Islet precursor cell (in vitro differentiated cells): ENCODE measurements around the gene REG4.
"Not testable (repeated sequence)": the region's sequence is repeated elsewhere in the genome, so short reads cannot be mapped to it uniquely, and the experiment has no call there.

Experiments
- DNase-seq: peaks from one replicate; pipeline ENCODE4 v3.0.0-alpha.2; 2018

Gene REG4

DNA sequence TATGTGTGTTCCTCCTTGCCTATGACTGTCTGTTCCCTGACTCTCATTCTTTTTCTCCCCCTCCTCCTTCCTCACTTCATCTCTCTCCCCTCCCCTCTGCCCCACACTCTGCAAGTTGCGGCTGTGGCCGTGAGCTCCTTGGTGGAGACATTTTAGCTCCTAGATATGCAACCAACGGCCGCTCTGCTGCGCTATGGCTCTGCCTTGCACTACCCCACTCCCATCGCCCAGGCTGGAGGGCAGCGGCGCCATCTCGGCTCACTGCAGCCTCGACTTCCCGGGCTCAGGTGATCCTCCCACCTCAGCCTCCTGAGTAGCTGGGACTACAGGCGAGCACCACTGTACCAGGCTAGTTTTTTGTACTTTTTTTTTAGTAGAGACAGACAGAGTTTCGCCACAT, 5.5 kb downstream of the REG4 start:
- no peak for DNase-seq

- DNase-seq = no peak
Observed at GRCh38 chr1:119805247-119805646, 6.0 kb downstream of the REG4 start.

- DNase-seq = no peak
Observed at GRCh38 chr1:119799599-119800177, 11.6 kb downstream of the REG4 start.

DNA sequence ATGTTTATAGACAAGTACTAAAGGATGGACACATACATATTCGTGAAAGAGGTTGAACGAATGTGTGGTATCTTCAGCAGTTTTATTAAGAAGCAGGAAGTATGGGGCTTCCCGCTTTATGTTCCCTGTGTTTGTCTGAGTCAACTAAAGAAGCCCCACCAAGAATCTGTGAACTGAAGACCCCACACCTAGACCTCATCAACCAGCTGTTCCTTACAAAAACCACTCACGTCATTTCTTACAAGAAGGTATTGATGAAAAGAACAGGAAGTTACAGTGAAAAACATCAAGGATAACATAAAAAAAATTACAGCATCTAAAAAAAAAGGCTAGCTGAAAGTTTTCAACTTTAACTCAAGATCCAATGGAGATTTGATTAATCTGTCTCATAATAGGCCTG, 12.3 kb downstream of the REG4 start:
- no peak for DNase-seq

DNA sequence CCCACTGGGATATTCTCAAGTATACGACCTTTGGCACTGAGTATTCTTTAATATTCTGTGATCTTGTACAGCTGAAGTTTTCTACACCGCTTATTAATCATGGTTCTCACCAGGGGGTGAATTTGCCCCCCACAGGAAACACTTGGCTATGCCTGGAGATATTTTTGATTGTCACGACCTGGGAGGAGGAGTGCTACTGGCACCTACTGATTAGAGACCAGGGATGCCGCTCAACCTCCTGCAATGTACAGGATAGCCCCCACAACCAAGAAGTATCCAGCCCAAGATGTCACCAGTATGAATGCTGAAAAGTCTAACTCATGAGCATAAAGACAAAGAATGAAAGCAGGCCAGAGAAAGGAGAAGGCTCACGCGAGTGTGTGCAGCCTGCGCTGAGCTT, 13.7 kb downstream of the REG4 start:
- no peak for DNase-seq

- no peak for DNase-seq
Observed at GRCh38 chr1:119797162-119797561, 14.1 kb downstream of the REG4 start.

DNA sequence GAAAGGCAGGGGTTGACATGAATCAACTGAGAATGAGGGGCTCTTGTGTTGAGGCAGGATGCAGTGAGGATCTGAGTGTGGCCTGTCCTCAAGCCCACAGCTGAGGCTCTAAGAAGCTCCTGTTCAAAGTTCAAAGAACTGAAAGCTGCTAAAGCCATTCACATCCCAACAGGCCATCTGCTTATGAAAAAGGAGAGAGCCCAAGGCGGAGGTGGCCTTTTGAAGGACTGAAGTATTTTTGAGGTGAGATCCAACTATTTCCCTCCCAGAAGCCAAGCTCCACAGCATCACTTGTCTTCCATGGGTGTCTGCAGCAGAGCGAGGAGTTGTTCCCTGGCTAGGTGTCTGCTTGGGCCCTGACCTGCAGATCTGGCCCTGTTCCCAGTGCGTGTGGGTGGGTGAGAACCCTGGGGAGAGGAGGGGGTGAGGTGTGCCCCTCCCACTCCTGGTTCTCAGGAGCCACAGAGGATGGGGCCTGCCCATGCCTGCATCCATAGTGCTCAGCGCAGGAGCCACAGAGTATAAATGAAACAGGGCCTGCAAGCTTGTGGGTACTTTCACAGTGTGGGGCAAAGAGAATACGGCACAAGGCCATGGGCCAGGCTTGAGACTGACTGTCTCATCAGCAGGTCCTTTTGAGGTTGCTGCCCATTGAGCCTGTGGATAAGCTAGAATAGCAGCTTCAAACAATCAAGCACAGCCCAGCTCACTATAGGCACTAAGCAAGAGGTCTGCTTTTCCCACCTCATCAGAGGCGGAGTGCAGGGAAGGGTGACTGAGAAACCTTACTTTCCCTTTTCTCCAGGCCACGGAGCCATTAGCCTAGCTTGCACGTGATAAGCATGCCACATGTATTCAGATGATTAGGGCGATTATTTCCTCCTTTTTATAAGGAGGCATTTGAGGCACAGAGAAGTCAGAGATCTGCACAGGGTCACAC, 15.7 kb downstream of the REG4 start:
- DNase-seq = no peak

DNA sequence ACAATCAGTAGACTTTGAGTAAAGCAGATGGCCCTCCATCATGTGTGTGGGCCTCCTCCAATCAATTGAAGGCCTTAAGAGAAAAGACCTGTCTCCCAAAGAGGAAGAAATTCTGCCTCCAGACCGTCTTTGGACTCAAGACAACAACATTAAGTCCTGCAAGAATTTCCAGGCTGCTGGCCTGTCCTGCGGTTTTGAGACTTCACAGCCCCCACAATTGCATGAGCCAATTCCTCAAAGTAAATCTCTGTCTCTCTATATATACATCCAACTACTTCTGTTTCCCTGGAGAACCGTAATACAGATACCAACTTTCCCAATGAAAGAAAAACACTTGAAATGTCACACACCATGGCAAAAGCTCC, 16.4 kb downstream of the REG4 start:
- DNase-seq = no peak

DNA sequence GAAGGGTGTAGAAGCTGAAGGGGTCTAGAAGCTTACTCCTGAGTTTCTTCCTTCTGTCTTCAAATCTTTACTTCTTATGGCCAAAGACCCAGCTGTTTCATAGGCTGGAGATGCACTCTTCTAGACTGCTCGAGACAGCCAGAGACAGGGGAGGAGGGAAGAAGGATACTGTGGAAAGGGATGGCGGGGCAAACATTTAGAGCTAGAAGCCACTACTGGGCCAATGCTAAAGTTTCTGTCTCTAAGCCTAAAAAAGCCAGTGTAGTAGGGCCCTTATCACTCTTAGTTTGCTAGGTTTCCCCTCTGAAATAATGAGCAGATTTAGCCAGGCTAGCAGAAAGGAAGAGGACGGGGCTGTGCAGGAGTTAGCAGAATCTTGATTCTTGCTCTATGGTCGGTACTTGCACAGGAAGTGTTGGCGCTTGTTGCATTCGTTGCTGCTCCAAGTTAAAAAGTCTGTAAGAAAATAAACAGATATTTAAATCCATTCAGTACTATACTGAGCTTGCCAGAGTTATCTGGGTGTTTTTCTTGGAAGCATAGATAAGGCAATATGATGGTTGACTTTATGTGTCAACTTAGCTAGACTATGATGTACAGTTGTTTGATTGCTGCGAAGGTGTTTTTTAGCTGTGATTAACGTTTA, 16.9 kb downstream of the REG4 start:
- no peak for DNase-seq

DNA sequence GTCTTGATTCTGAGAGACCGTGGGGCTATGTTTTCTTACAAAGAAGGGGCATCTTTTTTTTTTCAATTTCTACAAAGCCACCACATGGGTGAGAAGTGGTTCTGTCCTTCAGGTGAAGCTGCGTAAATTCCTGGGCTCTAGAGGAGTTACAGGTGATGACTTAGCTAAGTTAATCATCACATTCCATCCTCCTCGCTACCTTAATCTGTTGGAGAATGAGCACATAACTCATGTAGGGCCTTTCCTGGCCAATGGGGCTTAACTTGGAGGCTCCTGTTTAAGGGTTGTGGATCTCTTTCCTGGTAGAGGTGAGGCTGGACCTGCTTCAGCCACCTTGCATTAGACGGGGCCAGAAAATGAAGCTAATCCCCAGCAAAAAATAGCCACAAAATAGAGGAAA, 19.9 kb downstream of the REG4 start:
- no peak for DNase-seq

GRCh38 chr1:119790451-119791198, 20.6 kb downstream of the REG4 start:
- DNase-seq = no peak

DNA sequence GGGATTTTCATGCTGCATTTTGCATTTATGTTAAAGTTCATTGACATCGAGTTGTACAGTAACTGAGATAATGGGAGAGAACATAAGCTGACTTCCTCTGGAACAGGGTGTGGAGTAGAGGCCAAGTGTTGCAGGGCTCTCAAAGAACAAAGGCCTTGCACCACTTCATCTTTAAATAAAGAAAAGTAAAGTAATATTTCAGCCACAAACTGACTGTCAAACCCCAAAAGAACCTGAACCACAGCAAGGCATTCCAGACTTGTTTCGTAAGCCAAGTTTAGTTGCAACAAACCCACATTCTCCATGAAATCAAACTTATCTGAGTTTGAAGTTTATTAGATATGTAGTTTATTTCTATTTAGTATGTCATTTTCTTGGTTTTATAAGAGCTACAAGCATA, 23.5 kb downstream of the REG4 start:
- no peak for DNase-seq

- not testable (repeated sequence) for DNase-seq
Observed at GRCh38 chr1:119786473-119787050, 24.7 kb downstream of the REG4 start.

GRCh38 chr1:119786046-119786445, 25.2 kb downstream of the REG4 start:
- DNase-seq = not testable (repeated sequence)

DNA sequence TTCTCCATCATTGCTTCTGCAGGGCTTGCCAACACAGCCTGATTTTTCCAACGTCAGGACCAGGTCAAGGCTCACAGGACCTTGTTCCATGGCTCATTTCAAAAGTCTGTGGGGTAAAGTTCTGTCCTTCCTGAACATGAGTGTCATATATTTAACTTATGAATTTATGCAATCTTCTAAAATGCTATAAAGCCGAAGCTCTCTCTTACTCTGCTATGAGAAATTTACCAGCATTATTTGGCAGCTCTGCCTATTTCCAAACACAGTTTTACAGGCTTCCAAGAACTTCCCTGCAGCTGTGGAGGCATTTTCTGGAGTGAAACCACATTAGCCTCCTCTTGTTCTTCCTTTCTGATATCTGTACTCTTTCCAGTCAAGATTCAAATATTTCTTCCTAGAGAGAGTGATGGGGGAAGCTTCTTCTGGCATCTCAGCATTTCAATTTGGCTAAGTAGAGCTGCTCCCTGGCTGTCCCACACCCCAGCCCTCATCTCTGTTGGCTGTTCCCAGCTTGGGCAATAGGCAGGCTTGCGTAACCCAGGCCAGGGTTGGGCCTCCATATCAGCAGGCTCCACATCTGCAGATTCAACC, 27.0 kb downstream of the REG4 start:
- DNase-seq = no peak

DNA sequence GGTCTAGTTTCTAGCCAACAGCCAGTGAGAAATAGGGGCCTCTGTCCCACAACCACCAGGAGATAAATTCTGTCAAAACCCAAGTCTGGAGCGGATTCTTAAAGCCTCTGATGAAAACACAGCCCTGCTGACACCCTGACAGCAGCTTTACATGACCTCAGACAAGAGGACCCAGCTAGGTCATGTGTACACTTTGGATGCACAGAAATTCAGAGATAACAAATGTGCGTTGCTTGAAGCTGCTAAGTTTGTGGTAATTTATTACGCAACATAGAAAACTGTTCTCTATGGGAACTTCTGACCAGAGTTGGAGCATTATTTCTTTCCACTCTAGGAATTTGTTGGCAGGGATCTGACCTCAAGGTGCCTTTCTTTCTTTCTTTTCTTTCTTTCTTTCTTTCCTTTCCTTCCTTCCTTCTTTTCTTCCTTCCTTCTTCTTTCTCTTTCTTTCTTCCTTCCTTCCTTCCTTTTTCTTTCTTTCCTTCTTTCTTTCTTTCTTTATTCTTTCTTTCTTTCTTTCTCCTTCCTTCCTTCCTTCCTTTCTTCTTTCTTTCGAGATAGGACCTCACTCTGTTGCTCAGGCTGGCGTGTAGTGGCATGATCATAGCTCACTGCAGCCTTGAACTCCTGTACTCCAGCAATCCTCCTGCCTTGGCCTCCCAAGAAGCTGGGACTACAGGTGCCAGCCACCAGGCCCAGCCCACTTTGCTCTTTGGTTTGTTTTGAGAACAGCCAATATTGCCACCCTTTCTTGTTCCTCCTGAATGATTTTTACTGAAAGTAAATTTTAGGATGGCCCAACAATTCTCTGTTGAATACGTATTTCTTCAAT, 27.7 kb downstream of the REG4 start:
- DNase-seq = no peak

DNA sequence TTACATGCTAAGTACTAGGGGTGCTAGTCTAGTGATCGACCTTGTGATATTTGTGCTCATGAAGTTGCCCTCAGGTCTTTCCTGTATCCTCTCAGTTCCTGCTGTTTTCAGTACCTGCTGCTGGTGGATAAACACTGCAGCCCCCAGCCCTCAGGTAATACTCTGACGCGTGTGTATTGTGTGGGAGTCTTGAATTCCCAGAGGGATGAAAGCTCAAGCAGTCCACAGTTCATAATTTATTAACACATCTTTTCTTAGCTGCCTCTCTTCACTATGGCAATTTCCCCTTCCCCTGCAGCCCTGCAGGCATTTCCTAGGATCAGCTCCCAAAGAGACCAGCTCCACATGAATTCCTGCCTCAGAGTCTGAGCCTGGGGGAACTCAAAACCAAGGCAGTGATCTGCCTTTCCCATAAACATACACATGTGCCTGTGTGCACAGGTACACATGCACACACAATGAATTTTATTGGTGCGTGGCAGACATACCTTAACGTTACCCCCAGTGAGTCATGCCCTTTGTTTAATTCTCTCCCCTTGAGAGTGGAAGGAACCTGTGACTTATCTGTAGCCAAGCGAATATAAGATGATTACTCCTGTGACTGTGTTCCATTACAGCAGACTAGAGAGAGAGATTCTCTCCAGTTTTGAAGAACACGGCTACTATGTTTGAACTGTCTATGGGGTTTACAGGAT, 28.5 kb downstream of the REG4 start:
- DNase-seq = peak; percentile 64

DNA sequence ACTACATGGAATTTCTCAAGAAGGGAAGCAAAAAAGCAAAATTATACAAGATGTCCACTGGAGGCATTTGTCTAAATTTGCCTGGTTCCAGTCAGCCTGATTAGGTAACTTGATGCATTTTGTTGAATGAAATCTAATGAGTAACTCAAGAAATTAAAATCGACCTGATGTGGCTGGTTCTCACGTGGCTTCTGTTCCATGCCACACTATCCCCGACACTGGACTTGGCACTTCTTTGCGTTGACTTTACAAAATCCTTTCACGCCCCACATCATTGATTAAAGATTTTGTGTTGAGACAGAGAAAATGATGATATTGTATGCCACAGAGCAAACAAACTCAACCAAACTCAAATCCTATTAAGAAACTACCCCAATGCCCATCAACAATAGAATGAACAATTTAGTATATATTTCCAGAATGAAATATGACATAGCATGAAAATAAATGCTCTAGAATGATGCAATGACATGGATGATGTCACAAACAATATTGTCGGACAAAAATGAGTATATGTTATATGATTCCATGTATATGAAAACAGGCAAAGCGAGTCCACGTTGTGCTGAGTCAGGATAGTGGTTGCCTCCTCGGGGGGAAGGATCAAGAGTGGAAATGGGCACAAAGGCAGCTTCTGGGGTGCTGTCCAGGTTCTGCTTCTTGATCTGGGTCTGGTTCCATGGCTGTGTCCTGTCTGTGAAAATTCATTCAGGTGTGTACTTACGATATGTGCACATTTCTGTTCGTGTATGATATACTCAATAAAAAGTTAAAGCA, 29.6 kb downstream of the REG4 start:
- no peak for DNase-seq

DNA sequence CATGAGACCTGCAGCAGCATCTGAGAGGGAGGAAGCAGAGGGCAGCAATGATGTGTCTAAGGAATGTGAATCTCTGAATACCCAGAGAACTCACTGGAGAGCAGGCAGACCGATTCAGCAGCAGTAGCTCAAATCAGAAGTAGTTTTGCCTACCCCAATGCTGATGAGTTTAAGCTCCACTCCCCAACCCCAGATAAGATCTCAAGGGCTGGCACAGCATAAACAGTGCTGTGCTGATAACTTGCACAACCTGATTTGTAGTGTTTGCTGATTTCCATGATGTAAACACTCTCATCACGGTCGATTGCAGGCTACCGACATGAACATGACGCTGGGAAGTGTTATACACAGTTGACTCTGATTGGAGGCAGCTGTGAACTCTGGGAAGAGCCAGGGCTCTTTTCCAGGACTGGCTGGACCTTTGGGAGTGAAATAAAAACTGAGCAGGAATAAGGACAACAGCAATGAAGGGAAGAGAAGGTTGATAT, 31.3 kb downstream of the REG4 start:
- DNase-seq = peak; percentile 65
